Measurements from ENCODE around the gene DTD1. TPM values are rescaled to one million over a fixed set of nuclear protein-coding genes. Genes with fewer than 3 reads are reported as not detected.

DTD1 gene
- total RNA-seq, 1 experiment from 2014 or later = 16.6 TPM

GRCh38 chr20:18634501-18634900, 46.6 kb downstream of the DTD1 start:
- Histone ChIP-seq H3K4me3 (ENCODE audit: low read depth, low read length, poor library complexity, severe bottlenecking) (no peak overlapping the region), H3K4me1 (ENCODE audit: insufficient read depth, low read length, poor library complexity, severe bottlenecking) (no peaks in the 10 kb centered on the region), H3K36me3 (ENCODE audit: insufficient read depth, low read length, poor library complexity, severe bottlenecking) (no peaks in the 10 kb centered on the region), H3K9me3 (ENCODE audit: low read depth, low read length, poor library complexity, severe bottlenecking) (no peaks in the 10 kb centered on the region), H3K27ac (ENCODE audit: low read depth, low read length, poor library complexity, severe bottlenecking) (no peak overlapping the region), H3K27me3 (replicated peaks; ENCODE audit: insufficient read depth, low read depth, low read length, poor library complexity) (no peaks in the 10 kb centered on the region)
- ChIA-PET CTCF (no interaction called here), POLR2A (ENCODE audit: low non-redundant PET) (no interaction called here)
- intact Hi-C loops (cut with micrococcal nuclease; ENCODE audit: unreplicated experiment) = loop anchor here (5.0 to 10.0 kb wide), 2 partner anchors 220 to 1028 kb away; no protein-coding TSS in a partner anchor
- no TSS peak for BruUV-seq (replicated peaks)
- no peak for DNase-seq (ENCODE audit: low spot score)
- no peak for TF ChIP-seq CTCF (conservative IDR thresholded peaks at IDR 0.05; ENCODE audit: low read depth, low read length)
- TF ChIP-seq EZH2 (IDR thresholded peaks at IDR 0.05; ENCODE audit: borderline replicate concordance, low read depth, low read length, poor library complexity, severe bottlenecking) = no peak

- BruUV-seq (replicated peaks) = no TSS peak
- no peak for DNase-seq (ENCODE audit: low spot score)
- TF ChIP-seq CTCF (conservative IDR thresholded peaks at IDR 0.05; ENCODE audit: low read depth, low read length) = no peak
- no peak for TF ChIP-seq EZH2 (IDR thresholded peaks at IDR 0.05; ENCODE audit: borderline replicate concordance, low read depth, low read length, poor library complexity, severe bottlenecking)
- intact Hi-C loops (cut with micrococcal nuclease; ENCODE audit: unreplicated experiment) = loop anchor here (10.0 kb wide), 1 partner anchor 221 kb away; no protein-coding TSS in a partner anchor
- Histone ChIP-seq H3K27me3 (replicated peaks; ENCODE audit: insufficient read depth, low read depth, low read length, poor library complexity) (no peaks in the 10 kb centered on the region), H3K36me3 (ENCODE audit: insufficient read depth, low read length, poor library complexity, severe bottlenecking) (no peaks in the 10 kb centered on the region), H3K4me1 (ENCODE audit: insufficient read depth, low read length, poor library complexity, severe bottlenecking) (no peaks in the 10 kb centered on the region), H3K4me3 (ENCODE audit: low read depth, low read length, poor library complexity, severe bottlenecking) (no peak overlapping the region), H3K27ac (ENCODE audit: low read depth, low read length, poor library complexity, severe bottlenecking) (no peak overlapping the region), H3K9me3 (ENCODE audit: low read depth, low read length, poor library complexity, severe bottlenecking) (no peaks in the 10 kb centered on the region)
- CTCF ChIA-PET = no interaction called here
- POLR2A ChIA-PET (ENCODE audit: low non-redundant PET) = no interaction called here
These were observed 47.5 kb downstream of the DTD1 start for GRCh38 chr20:18635380-18635779.

GRCh38 chr20:18637224-18637623, 49.4 kb downstream of the DTD1 start:
- BruUV-seq (replicated peaks) = no TSS peak
- ChIA-PET POLR2A (ENCODE audit: low non-redundant PET) (no interaction called here), CTCF (no interaction called here)
- no peak for DNase-seq (ENCODE audit: low spot score)
- Histone ChIP-seq H3K36me3 (ENCODE audit: insufficient read depth, low read length, poor library complexity, severe bottlenecking) (no peaks in the 10 kb centered on the region), H3K9me3 (ENCODE audit: low read depth, low read length, poor library complexity, severe bottlenecking) (no peaks in the 10 kb centered on the region), H3K27me3 (replicated peaks; ENCODE audit: insufficient read depth, low read depth, low read length, poor library complexity) (no peaks in the 10 kb centered on the region), H3K4me3 (ENCODE audit: low read depth, low read length, poor library complexity, severe bottlenecking) (no peak overlapping the region), H3K4me1 (ENCODE audit: insufficient read depth, low read length, poor library complexity, severe bottlenecking) (no peaks in the 10 kb centered on the region), H3K27ac (ENCODE audit: low read depth, low read length, poor library complexity, severe bottlenecking) (no peak overlapping the region)
- TF ChIP-seq EZH2 (IDR thresholded peaks at IDR 0.05; ENCODE audit: borderline replicate concordance, low read depth, low read length, poor library complexity, severe bottlenecking) (no peak), CTCF (conservative IDR thresholded peaks at IDR 0.05; ENCODE audit: low read depth, low read length) (no peak)
- intact Hi-C loops (cut with micrococcal nuclease; ENCODE audit: unreplicated experiment) = loop anchor here (10.0 kb wide), 1 partner anchor 222 kb away; no protein-coding TSS in a partner anchor

All from A673 (cell line).